Measurements from ENCODE around the gene EMD. TPM values are rescaled to one million over a fixed set of nuclear protein-coding genes. Genes with fewer than 3 reads are reported as not detected.

EMD gene
- total and polyA plus RNA-seq, 2 experiments from 2014 or later: 39.4 to 61.0 TPM

- Histone ChIP-seq H4K20me1 (ENCODE audit: insufficient read depth, poor library complexity, severe bottlenecking) (peaks cover 5% of the 10 kb centered on the region), H3K9me3 (ENCODE audit: low read depth) (no peaks in the 10 kb centered on the region), H3K4me3 (no peak overlapping the region), H3K36me3 (replicated peaks; ENCODE audit: insufficient read depth, low read depth) (no peaks in the 10 kb centered on the region), H3K4me1 (ENCODE audit: insufficient read depth) (peaks cover 15% of the 10 kb centered on the region), H3K27me3 (no peaks in the 10 kb centered on the region), H2AFZ (no peak overlapping the region), H3K79me2 (peaks cover 25% of the 10 kb centered on the region), H3K27ac (peak overlapping the region; percentile 71), H3K4me2 (peak overlapping the region; percentile 85), H3K9me2 (replicated peaks; ENCODE audit: insufficient read depth) (no peaks in the 10 kb centered on the region)
- 61% methylated on average over 37 of the region's 43 CpGs for WGBS (ENCODE audit: low lambda C conversion rate, missing lambda C conversion rate)
- no peak for TF ChIP-seq EZH2phosphoT487 (IDR thresholded peaks at IDR 0.05; ENCODE audit: low read depth, severe bottlenecking, unreplicated experiment)
- no peak for TF ChIP-seq CTCF (IDR thresholded peaks at IDR 0.05; ENCODE audit: poor library complexity)
- TF ChIP-seq EZH2 (IDR thresholded peaks at IDR 0.05; ENCODE audit: borderline replicate concordance): no peak
- no peak for DNase-seq (ENCODE audit: low spot score)
These were observed 7.2 kb upstream of the EMD start for GRCh38 chrX:154371789-154372300.

- 60% methylated on average over 5 of the region's 5 CpGs for WGBS (ENCODE audit: low lambda C conversion rate, missing lambda C conversion rate)
- no peaks in the 10 kb centered on the region for H3K36me3 ChIP-seq (replicated peaks; ENCODE audit: insufficient read depth, low read depth)
These were observed 6.5 kb upstream of the EMD start for GRCh38 chrX:154372612-154373022.

GRCh38 chrX:154373340-154374306 lies 5.5 kb upstream of the EMD start:
- H3K79me2 ChIP-seq: peaks cover 7% of the 10 kb centered on the region
- H3K27me3 ChIP-seq: no peaks in the 10 kb centered on the region
- no peak overlapping the region for H3K4me3 ChIP-seq
- peak overlapping the region; percentile 85 for H3K4me2 ChIP-seq
- H3K9me3 ChIP-seq (ENCODE audit: low read depth): no peaks in the 10 kb centered on the region
- H3K27ac ChIP-seq: peak overlapping the region; percentile 57
- H3K36me3 ChIP-seq (replicated peaks; ENCODE audit: insufficient read depth, low read depth): no peaks in the 10 kb centered on the region
- peaks cover 18% of the 10 kb centered on the region for H3K4me1 ChIP-seq (ENCODE audit: insufficient read depth)
- TF ChIP-seq CTCF (IDR thresholded peaks at IDR 0.05; ENCODE audit: poor library complexity) (peak; percentile 59), EZH2phosphoT487 (IDR thresholded peaks at IDR 0.05; ENCODE audit: low read depth, severe bottlenecking, unreplicated experiment) (no peak)
- H3K9me2 ChIP-seq (replicated peaks; ENCODE audit: insufficient read depth): no peaks in the 10 kb centered on the region
- WGBS (ENCODE audit: low lambda C conversion rate, missing lambda C conversion rate): 51% methylated on average over 23 of the region's 23 CpGs
- H4K20me1 ChIP-seq (ENCODE audit: insufficient read depth, poor library complexity, severe bottlenecking): peaks cover under 1% of the 10 kb centered on the region
- peak; percentile 75 for DNase-seq (ENCODE audit: low spot score)
- H2AFZ ChIP-seq: no peak overlapping the region

More at GRCh38 chrX:154372612-154373022, 6.5 kb upstream of the EMD start:
- TF ChIP-seq CTCF (IDR thresholded peaks at IDR 0.05; ENCODE audit: poor library complexity) (no peak), EZH2phosphoT487 (IDR thresholded peaks at IDR 0.05; ENCODE audit: low read depth, severe bottlenecking, unreplicated experiment) (no peak), EZH2 (IDR thresholded peaks at IDR 0.05; ENCODE audit: borderline replicate concordance) (no peak)
- Histone ChIP-seq H3K9me2 (replicated peaks; ENCODE audit: insufficient read depth) (no peaks in the 10 kb centered on the region), H3K4me2 (peak overlapping the region; percentile 85), H3K27ac (peak overlapping the region; percentile 57), H4K20me1 (ENCODE audit: insufficient read depth, poor library complexity, severe bottlenecking) (peaks cover 5% of the 10 kb centered on the region), H3K27me3 (no peaks in the 10 kb centered on the region), H2AFZ (no peak overlapping the region), H3K4me3 (no peak overlapping the region), H3K79me2 (peaks cover 17% of the 10 kb centered on the region), H3K4me1 (ENCODE audit: insufficient read depth) (peaks cover 19% of the 10 kb centered on the region), H3K9me3 (ENCODE audit: low read depth) (no peaks in the 10 kb centered on the region)
- no peak for DNase-seq (ENCODE audit: low spot score)
